CD4-positive, alpha-beta memory T cell (primary cell): ENCODE data around the gene ZNF324. TPM values are rescaled to one million over a fixed set of nuclear protein-coding genes. Genes with fewer than 3 reads are reported as not detected.
"Not testable (repeated sequence)": the region's sequence is repeated elsewhere in the genome, so short reads cannot be mapped to it uniquely, and the experiment has no call there.

Source experiments
- CTCF ChIA-PET: fragments of 350-600 bp; sonication (Branson Sonifier 250); formaldehyde crosslinking; loops from one replicate; lab custom pipeline; 2021; ENCODE audit warnings: inconsistent platforms; ENCODE audit not compliant: partially characterized antibody; lab: Charles Lee
- POLR2A ChIA-PET: fragments of 350-600 bp; sonication (Branson Sonifier 250); formaldehyde crosslinking; loops from one replicate; lab custom pipeline; 2021; ENCODE audit not compliant: partially characterized antibody; lab: Charles Lee
- DNase-seq, 5 donors: peaks; one replicate each; pipeline versions ENCODE4 v3.0.0 to v3.0.0-alpha.2; 2020 to 2022; ENCODE audit warnings: mixed read lengths in 1 of 5
- H3K27ac ChIP-seq: one replicate; pipeline ENCODE4 v1.7.0; 2013; ENCODE audit warnings: low read depth, low read length
- H3K27me3 ChIP-seq: 2 replicates; pipeline ENCODE4 v1.7.0; 2013; ENCODE audit warnings: mild to moderate bottlenecking, low read length, moderate library complexity; ENCODE audit not compliant: insufficient read depth
- H3K36me3 ChIP-seq: 2 replicates; pipeline ENCODE4 v1.7.0; 2013; ENCODE audit warnings: mild to moderate bottlenecking, low read length, moderate library complexity; ENCODE audit not compliant: insufficient read depth
- H3K4me1 ChIP-seq: 2 replicates; pipeline ENCODE4 v1.7.0; 2013; ENCODE audit warnings: mild to moderate bottlenecking, low read length, moderate library complexity; ENCODE audit not compliant: insufficient read depth
- H3K4me3 ChIP-seq, 2 donors: one replicate each; pipeline ENCODE4 v1.7.0; 2013; ENCODE audit warnings: low read length in 2 of 2, mild to moderate bottlenecking in 1 of 2
- H3K9me3 ChIP-seq, 2 donors: one replicate each; pipeline ENCODE4 v1.7.0; 2013; ENCODE audit warnings: low read length in 2 of 2, control low read depth in 1 of 2; ENCODE audit not compliant: control insufficient read depth in 1 of 2
- H3K27ac Mint-ChIP-seq, 7 donors: one replicate each; pipeline ENCODE4 v1.8.0; 2020 to 2021; ENCODE audit warnings: mixed read lengths in 7 of 7, mild to moderate bottlenecking in 6 of 7, inconsistent platforms in 3 of 7, moderate library complexity in 3 of 7
- H3K27me3 Mint-ChIP-seq, 2 donors: one replicate each; pipeline ENCODE4 v1.8.0; 2020 to 2021; ENCODE audit warnings: mixed read lengths in 2 of 2
- H3K36me3 Mint-ChIP-seq, 2 donors: one replicate each; pipeline ENCODE4 v1.8.0; 2020 to 2021; ENCODE audit warnings: mixed read lengths in 2 of 2, inconsistent platforms in 1 of 2, mild to moderate bottlenecking in 1 of 2
- H3K4me1 Mint-ChIP-seq, 4 donors: one replicate each; pipeline ENCODE4 v1.8.0; 2020 to 2021; ENCODE audit warnings: mixed read lengths in 4 of 4, mild to moderate bottlenecking in 1 of 4
- H3K4me3 Mint-ChIP-seq, 8 donors: one replicate each; pipeline ENCODE4 v1.8.0; 2020 to 2021; ENCODE audit warnings: mixed read lengths in 8 of 8, mild to moderate bottlenecking in 7 of 8, moderate library complexity in 6 of 8, inconsistent platforms in 3 of 8
- H3K9me3 Mint-ChIP-seq, 8 donors: one replicate each; pipeline ENCODE4 v1.8.0; 2020 to 2021; ENCODE audit warnings: mixed read lengths in 8 of 8, mild to moderate bottlenecking in 5 of 8, inconsistent platforms in 3 of 8, moderate library complexity in 1 of 8
- intact Hi-C: fragments of 100-400 bp; cut with micrococcal nuclease; formaldehyde crosslinking; loops from one replicate; pipeline ENCODE4 v1.15.1; 2023
- polyA plus RNA-seq, 2 donors: library from polyadenylated mRNA; unstranded; fragments of 300-500 nt; fragmentation: Illumina TruSeq; gene quantifications; one replicate each; pipeline ENCODE4 v1.2.3, GENCODE V29; 2021
- total RNA-seq, 2 experiments: library from RNA; stranded (reverse); gene quantifications; one replicate each; pipeline ENCODE4 v1.2.3, GENCODE V29; 2021

Gene ZNF324
- total and polyA plus RNA-seq, 4 experiments from 2014 or later: 5.6 to 27.6 (median 22.3) TPM

DNA sequence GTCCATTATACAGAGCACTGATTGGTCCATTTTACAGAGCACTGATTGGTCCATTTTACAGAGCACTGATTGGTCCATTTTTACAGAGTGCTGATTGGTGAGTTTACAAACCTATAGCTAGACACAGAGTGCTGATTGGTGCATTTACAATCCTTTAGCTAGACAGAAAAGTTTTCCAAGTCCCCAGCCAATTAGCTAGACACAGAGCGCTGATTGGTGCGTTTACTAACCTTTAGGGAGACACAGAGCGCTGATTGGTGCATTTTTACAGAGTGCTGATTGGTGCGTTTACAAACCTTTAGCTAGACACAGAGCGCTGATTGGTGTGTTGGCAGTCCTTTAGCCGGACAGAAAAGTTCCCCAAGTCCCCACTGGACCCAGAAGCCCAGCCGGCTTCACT, 23.9 kb upstream of the ZNF324 start:
- intact Hi-C loops, H3K27me3 ChIP-seq, H3K27ac Mint-ChIP-seq, H3K36me3 ChIP-seq, DNase-seq, H3K9me3 ChIP-seq, H3K4me3 Mint-ChIP-seq, H3K4me3 ChIP-seq, CTCF ChIA-PET, H3K27ac ChIP-seq: not testable (repeated sequence)
- Mint-ChIP-seq H3K36me3 (peaks cover 16 to 17% of the 10 kb centered on the region in 2 donors), H3K27me3 (peaks cover 7 to 11% of the 10 kb centered on the region in 2 donors), H3K9me3 (peaks cover 3 to 22% (median 16%) of the 10 kb centered on the region in 8 donors), H3K4me1 (peaks cover 12 to 30% (median 16%) of the 10 kb centered on the region in 4 donors)
- H3K4me1 ChIP-seq: peaks cover 18% of the 10 kb centered on the region
- POLR2A ChIA-PET: interaction anchor here (1.6 kb wide), 1 partner anchor 8 kb away, joined by 5 read pairs; the partner anchor contains the start of gene ZNF324B

DNA sequence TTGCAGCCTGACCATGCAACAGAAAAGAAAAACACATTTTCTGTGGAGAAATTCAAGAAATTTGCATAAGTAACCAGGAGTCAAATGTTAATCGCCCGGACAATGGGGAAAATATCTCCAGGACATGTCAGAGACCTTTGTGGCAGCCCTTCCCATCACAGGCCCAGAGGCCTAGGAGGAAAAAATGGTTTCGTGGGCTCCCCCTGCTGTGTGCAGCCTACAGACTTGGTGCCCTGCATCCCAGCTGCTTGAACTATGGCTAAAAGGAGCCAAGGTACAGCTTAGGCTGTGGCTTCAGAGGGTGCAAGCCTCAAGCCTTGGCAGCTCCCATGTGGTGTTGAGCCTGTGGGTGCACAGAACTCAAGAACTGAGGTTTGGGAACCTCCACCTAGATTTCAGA, 18.0 kb upstream of the ZNF324 start:
- Mint-ChIP-seq H3K9me3 (peaks cover 0 to 17% (median 5%) of the 10 kb centered on the region in 8 donors), H3K4me1 (peaks cover 12 to 24% (median 19%) of the 10 kb centered on the region in 4 donors), H3K27me3 (peaks cover 8 to 15% of the 10 kb centered on the region in 2 donors)
- CTCF ChIA-PET, H3K27ac Mint-ChIP-seq, H3K36me3 ChIP-seq, H3K4me3 Mint-ChIP-seq, intact Hi-C loops, H3K27me3 ChIP-seq, H3K27ac ChIP-seq, H3K4me1 ChIP-seq, H3K36me3 Mint-ChIP-seq, H3K9me3 ChIP-seq, DNase-seq, H3K4me3 ChIP-seq, POLR2A ChIA-PET: not testable (repeated sequence)

DNA sequence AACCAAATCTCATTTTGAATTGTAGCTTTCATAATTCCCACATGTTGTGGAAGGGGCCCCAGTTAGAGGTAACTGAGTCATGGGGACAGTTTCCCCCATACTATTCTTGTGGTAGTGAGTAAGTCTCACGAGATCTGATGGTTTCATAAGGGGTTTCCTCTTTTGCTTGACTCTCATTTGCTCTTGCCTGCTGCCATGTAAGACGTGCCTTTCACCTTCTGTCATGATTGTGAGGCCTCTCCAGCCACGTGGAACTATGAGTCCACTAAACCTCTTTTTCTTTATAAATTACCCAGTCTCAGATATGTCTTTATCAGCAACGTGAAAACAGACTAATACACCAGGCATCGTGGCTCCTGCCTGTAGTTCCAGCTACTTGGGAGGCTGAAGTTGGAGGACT, 16.9 kb upstream of the ZNF324 start:
- H3K4me3 Mint-ChIP-seq, DNase-seq, H3K36me3 ChIP-seq, H3K4me3 ChIP-seq, H3K27ac ChIP-seq, H3K9me3 ChIP-seq, intact Hi-C loops, POLR2A ChIA-PET, H3K27me3 ChIP-seq, H3K27ac Mint-ChIP-seq, H3K4me1 ChIP-seq: not testable (repeated sequence)
- Mint-ChIP-seq H3K27me3 (peaks cover 6 to 15% of the 10 kb centered on the region in 2 donors), H3K9me3 (peaks cover 0 to 17% (median 5%) of the 10 kb centered on the region in 8 donors), H3K36me3 (peaks cover 12 to 14% of the 10 kb centered on the region in 2 donors), H3K4me1 (peaks cover 13 to 31% (median 19%) of the 10 kb centered on the region in 4 donors)
- CTCF ChIA-PET: interaction anchor here (1.3 kb wide), 1 partner anchor 64 kb away, joined by 3 read pairs; no protein-coding TSS in a partner anchor

DNA sequence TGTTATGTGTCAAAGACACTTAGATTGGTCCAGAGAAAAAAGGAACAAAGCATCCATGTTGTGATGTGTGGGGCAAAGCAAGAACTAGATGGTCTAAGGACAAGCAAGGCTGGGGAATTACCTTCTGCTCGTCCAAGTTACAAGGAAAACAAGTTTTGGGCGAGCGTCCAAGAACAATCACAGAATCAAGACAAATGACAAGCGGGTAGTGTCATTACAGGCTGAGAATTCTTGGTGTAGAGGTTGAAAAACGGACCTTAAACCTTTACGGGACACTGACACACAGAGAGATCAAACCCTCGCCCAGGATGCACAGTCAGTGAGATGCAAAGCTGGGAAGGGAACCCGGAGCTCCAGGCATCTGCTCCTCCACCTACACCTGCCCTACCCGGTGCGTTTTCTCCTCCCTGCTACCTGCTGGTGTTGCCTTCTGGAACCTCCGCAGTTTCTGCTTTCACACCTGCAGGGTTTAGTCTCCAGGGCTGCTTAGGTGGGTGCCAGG, 16.0 kb upstream of the ZNF324 start:
- H3K4me3 Mint-ChIP-seq: peak overlapping the region; percentile 85 to 93 (median 88)
- CTCF ChIA-PET: interaction anchor here (0.8 to 1.0 kb wide), 2 partner anchors 42 to 68 kb away, joined by 3 read pairs; partner anchors contain the start of gene ZNF584
- no peaks in the 10 kb centered on the region for H3K36me3 ChIP-seq
- no peak for DNase-seq
- H3K4me3 ChIP-seq: peak overlapping the region; percentile 60 to 69
- POLR2A ChIA-PET: interaction anchor here (0.8 to 2.4 kb wide), 11 partner anchors 8 to 268 kb away, joined by 3 to 18 read pairs (median 5); partner anchors contain the start of genes TRIM28, ZBTB45, ZNF132 and ZNF274
- peak overlapping the region; percentile 67 to 93 (median 84) for H3K27ac Mint-ChIP-seq
- H3K36me3 Mint-ChIP-seq: peaks cover 12 to 14% of the 10 kb centered on the region in 2 donors
- intact Hi-C loops: loop anchor here (1.0 kb wide), 8 partner anchors 11 to 269 kb away; partner anchors contain the start of genes ERVK3-1, ZNF132, ZNF584 and ZNF837
- no peaks in the 10 kb centered on the region for H3K27me3 ChIP-seq
- H3K4me1 Mint-ChIP-seq: peaks cover 13 to 31% (median 19%) of the 10 kb centered on the region in 4 donors
- H3K9me3 Mint-ChIP-seq: peaks cover 0 to 17% (median 5%) of the 10 kb centered on the region in 8 donors
- no peaks in the 10 kb centered on the region for H3K9me3 ChIP-seq
- H3K4me1 ChIP-seq: peaks cover 7% of the 10 kb centered on the region
- peaks cover 6 to 14% of the 10 kb centered on the region in 2 donors for H3K27me3 Mint-ChIP-seq
- H3K27ac ChIP-seq: peak overlapping the region; percentile 67

DNA sequence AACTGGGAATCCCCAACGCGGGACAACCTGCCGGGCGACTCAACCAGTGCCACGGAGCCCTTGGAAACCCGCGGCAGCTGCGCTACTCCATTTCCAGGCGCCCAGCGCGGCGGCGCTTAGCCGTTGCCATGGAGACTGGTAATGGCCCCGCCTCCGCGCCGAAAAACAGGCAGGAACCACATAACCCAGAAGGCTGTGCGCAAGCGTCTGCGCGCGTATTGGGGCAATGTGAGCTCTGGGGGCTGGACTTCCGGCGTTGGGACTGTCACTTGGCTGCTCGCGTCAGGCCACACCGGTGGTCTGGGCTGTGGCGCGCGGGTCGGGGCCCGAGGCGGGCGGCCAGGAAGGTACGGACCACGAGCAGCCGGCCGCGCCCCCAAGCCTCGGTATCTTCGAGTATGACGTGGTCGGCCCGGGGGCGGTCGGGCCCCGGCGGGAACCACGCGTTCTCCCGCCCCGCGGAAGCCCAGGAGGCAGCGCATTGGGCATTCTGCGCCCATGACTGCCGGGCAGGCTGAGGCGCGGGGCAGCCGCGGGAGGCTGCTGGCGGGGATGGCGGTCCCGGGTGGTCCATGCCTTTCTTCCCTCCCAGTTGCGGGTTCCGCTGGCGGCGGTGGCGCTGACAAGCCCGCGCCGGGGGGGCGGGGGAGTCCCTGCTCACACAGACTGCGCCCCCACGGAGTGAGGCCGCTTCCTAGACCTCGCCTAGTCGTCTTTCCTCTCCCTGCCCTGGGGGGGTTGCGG, 15.3 kb upstream of the ZNF324 start, which contains the start of gene ZNF324B:
Gene ZNF324B (plus strand): TSS at position 265 of the 744 bp plus-strand sequence. CDS start 2,080 bp downstream, outside the sequence.
- H3K27ac Mint-ChIP-seq: peak within 1 kb of the TSS; percentile 67 to 93 (median 84)

DNA sequence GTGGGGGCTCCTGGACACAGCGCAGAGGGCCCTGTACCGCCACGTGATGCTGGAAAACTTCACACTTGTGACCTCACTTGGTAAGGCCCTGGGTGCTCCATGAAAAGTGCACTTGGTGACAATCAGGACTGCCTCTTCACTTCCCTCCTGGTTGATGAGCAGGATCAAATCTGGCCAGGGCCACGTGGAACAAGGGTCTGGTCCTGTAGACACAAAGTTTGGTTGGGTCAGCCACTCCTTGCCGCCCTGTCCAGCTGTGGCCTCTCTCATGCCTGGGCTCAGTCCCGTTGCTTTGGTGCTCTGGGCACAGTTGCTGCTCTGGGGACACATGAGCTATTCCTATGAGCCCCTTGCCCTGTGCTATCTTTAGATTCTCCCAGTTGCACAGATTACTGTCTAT, 13.1 kb upstream of the ZNF324 start:
- DNase-seq: no peak
- ChIA-PET CTCF (interaction anchor here (1.4 kb wide), 1 partner anchor 10 kb away, joined by 4 read pairs; no protein-coding TSS in a partner anchor), POLR2A (interaction anchor here (0.5 to 1.1 kb wide), 2 partner anchors 10 to 13 kb away, joined by 3 read pairs; partner anchors contain the start of gene ZNF324)
- H3K27me3 Mint-ChIP-seq: peaks cover 1 to 4% of the 10 kb centered on the region in 2 donors
- H3K9me3 Mint-ChIP-seq: peaks cover 0 to 10% (median 0%) of the 10 kb centered on the region in 8 donors
- no peaks in the 10 kb centered on the region for H3K27me3 ChIP-seq
- H3K4me1 ChIP-seq: peaks cover 7% of the 10 kb centered on the region
- peak overlapping the region in 4 of 7 donors; percentile 10 to 78 (median 45) for H3K27ac Mint-ChIP-seq
- no peak overlapping the region for H3K4me3 ChIP-seq
- intact Hi-C loops: no loop called here
- H3K36me3 Mint-ChIP-seq: peaks cover 13 to 24% of the 10 kb centered on the region in 2 donors
- H3K4me3 Mint-ChIP-seq: peak overlapping the region in 5 of 8 donors; percentile 29 to 70 (median 58)
- H3K27ac ChIP-seq: no peak overlapping the region
- peaks cover 16 to 31% (median 20%) of the 10 kb centered on the region in 4 donors for H3K4me1 Mint-ChIP-seq
- peaks cover 4% of the 10 kb centered on the region for H3K36me3 ChIP-seq
- H3K9me3 ChIP-seq: no peaks in the 10 kb centered on the region

More for the DNA sequence above, 15.3 kb upstream of the ZNF324 start, which contains the start of gene ZNF324B:
- Mint-ChIP-seq H3K36me3 (peaks cover 13 to 15% of the 10 kb centered on the region in 2 donors), H3K4me3 (peak within 1 kb of the TSS; percentile 85 to 93 (median 88)), H3K9me3 (peaks cover 0 to 17% (median 5%) of the 10 kb centered on the region in 8 donors), H3K27me3 (peaks cover 6 to 11% of the 10 kb centered on the region in 2 donors), H3K4me1 (peaks cover 13 to 31% (median 19%) of the 10 kb centered on the region in 4 donors)
- peak within 1 kb of the TSS; percentile 67 for H3K27ac ChIP-seq
- DNase-seq: peak; percentile 96 to 97 (median 96)
- H3K4me1 ChIP-seq: peaks cover 7% of the 10 kb centered on the region
- peak within 1 kb of the TSS; percentile 60 to 69 for H3K4me3 ChIP-seq
- POLR2A ChIA-PET: interaction anchor here (0.7 to 2.4 kb wide), 12 partner anchors 9 to 268 kb away, joined by 3 to 18 read pairs (median 5); partner anchors contain the start of genes TRIM28, ZBTB45, ZNF132 and ZNF274
- CTCF ChIA-PET: interaction anchor here (0.6 to 1.0 kb wide), 3 partner anchors 43 to 121 kb away, joined by 3 read pairs; partner anchors contain the start of gene ZNF584
- no peaks in the 10 kb centered on the region for H3K9me3 ChIP-seq
- H3K27me3 ChIP-seq: no peaks in the 10 kb centered on the region
- intact Hi-C loops: loop anchor here (1.0 kb wide), 8 partner anchors 11 to 269 kb away; partner anchors contain the start of genes ERVK3-1, ZNF132, ZNF584 and ZNF837
- H3K36me3 ChIP-seq: peaks cover 2% of the 10 kb centered on the region
